ENCODE data around the gene IQCE.

Gene IQCE

DNA sequence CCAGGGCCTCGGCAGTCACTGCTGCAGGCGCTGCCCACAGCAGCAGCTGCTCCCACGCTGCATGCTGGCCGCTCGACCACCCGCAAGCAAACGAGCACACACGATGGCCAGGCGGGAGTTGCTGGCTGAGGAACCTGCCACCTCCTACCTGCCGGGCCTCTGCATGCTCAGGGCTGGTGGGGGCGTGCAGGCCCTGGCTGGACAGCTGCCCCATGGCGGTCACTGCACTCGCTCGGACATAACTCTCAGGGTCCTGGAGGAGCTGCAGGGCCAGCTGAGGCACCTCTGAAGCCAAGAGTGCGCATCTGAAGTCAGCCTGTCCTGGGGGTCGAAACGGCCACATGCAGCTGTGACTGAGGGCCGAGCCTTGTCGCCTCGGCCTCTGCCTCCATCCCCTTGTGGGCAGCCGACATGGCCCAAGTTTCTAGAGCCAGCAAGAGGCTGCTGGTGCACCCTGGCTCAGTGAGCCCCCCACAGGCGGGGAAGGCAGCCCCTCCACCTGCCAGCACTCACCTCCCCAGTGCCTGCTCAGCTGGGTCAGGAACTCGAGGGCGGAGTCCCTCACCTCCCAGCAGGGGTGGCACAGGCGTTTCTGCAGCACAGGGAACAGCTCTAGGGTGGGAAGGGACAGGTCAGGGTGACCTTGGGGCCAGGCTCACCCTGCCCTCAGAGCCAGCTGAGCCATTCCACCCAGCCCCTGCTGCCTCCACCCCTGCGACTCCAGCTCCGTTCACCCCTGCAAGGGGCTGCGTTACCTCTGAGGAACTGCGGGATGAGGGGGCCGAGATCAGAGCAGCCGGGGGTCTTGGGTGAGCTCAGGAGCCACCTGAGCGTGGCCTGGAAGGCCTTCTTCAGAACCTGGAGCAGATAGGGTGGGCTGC lies 19.5 kb upstream of the IQCE start:
- no peak for DNase-seq (ENCODE audit: low read depth)
- H3K4me3 ChIP-seq (ENCODE audit: low read depth, low read length), result no peak overlapping the region
- TF ChIP-seq, protein P1, sequence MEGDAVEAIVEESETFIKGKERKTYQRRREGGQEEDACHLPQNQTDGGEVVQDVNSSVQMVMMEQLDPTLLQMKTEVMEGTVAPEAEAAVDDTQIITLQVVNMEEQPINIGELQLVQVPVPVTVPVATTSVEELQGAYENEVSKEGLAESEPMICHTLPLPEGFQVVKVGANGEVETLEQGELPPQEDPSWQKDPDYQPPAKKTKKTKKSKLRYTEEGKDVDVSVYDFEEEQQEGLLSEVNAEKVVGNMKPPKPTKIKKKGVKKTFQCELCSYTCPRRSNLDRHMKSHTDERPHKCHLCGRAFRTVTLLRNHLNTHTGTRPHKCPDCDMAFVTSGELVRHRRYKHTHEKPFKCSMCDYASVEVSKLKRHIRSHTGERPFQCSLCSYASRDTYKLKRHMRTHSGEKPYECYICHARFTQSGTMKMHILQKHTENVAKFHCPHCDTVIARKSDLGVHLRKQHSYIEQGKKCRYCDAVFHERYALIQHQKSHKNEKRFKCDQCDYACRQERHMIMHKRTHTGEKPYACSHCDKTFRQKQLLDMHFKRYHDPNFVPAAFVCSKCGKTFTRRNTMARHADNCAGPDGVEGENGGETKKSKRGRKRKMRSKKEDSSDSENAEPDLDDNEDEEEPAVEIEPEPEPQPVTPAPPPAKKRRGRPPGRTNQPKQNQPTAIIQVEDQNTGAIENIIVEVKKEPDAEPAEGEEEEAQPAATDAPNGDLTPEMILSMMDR (conservative IDR thresholded peaks at IDR 0.05; ENCODE audit: low read depth, low read length), result no peak

DNA sequence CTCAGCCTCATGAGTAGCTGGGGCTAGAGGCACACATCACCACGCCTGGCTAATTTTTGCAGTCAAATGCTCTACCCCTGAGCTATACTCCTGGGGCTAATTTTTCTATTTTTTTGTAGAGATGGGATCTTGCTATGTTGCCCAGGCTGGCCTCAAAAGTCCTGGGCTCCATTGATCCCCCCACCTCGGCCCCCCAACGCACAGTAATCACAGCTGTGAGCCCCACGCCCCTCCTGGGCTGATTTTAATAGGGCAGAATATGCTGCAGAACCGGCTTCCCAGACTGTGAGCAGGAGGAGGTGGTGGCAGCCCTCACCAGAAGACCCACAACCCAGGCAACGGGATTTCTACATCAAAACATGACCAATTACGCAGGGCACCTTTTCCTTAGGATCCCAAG lies 18.6 kb upstream of the IQCE start:
- TF ChIP-seq, protein P1 (conservative IDR thresholded peaks at IDR 0.05; ENCODE audit: low read depth, low read length), result no peak
- DNase-seq (ENCODE audit: low read depth), result no peak
- H3K4me3 ChIP-seq (ENCODE audit: low read depth, low read length), result no peak overlapping the region

GRCh38 chr7:2540641-2541051 lies 18.1 kb upstream of the IQCE start:
- H3K4me3 ChIP-seq (ENCODE audit: low read depth, low read length), result no peak overlapping the region
- TF ChIP-seq, protein P1 (conservative IDR thresholded peaks at IDR 0.05; ENCODE audit: low read depth, low read length), result no peak

DNA sequence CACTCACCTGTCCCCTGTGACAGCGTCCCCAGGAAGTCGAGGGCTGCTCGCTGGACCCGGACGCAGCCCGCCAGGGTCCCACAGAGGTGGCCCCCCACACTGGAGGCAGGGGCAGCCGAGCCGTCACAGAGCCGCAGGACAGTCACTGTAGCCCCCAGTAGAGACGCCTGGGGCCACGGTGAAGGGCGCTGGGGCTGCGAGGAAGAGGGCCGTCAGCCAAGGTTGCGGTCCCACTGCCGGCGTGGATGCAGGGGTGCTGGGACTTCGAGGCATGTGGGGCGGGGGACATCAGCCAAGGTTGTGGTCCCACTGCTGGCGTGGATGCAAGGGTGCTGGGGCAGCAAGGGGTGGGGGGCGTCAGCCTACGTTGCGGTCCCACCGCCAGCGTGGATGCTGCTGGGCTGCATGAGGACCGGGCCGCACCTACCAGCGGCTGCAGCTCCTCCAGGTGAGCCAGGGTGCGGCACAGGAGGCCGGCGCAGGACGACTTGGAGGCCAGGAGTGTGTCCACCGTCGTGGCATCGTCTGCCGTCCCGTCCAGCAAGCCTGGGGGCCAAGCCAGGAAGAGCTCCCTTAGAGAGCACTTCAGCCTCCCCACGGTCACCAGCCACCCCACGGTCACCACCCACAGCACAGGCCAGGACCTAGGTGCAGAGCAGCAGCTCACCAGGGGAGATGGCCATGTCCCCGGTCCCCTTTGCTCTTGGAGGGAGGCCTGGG lies 17.3 kb upstream of the IQCE start:
- H3K4me3 ChIP-seq (ENCODE audit: low read depth, low read length), result no peak overlapping the region
- TF ChIP-seq, protein P1 (conservative IDR thresholded peaks at IDR 0.05; ENCODE audit: low read depth, low read length), result no peak
- no peak for DNase-seq (ENCODE audit: low read depth)

More at GRCh38 chr7:2540641-2541051, 18.1 kb upstream of the IQCE start:
- no peak for DNase-seq (ENCODE audit: low read depth)

- DNase-seq (ENCODE audit: low read depth), result no peak
- TF ChIP-seq, protein P1 (conservative IDR thresholded peaks at IDR 0.05; ENCODE audit: low read depth, low read length), result no peak
- no peak overlapping the region for H3K4me3 ChIP-seq (ENCODE audit: low read depth, low read length)
Measured at GRCh38 chr7:2542011-2542915, 16.5 kb upstream of the IQCE start.

DNA sequence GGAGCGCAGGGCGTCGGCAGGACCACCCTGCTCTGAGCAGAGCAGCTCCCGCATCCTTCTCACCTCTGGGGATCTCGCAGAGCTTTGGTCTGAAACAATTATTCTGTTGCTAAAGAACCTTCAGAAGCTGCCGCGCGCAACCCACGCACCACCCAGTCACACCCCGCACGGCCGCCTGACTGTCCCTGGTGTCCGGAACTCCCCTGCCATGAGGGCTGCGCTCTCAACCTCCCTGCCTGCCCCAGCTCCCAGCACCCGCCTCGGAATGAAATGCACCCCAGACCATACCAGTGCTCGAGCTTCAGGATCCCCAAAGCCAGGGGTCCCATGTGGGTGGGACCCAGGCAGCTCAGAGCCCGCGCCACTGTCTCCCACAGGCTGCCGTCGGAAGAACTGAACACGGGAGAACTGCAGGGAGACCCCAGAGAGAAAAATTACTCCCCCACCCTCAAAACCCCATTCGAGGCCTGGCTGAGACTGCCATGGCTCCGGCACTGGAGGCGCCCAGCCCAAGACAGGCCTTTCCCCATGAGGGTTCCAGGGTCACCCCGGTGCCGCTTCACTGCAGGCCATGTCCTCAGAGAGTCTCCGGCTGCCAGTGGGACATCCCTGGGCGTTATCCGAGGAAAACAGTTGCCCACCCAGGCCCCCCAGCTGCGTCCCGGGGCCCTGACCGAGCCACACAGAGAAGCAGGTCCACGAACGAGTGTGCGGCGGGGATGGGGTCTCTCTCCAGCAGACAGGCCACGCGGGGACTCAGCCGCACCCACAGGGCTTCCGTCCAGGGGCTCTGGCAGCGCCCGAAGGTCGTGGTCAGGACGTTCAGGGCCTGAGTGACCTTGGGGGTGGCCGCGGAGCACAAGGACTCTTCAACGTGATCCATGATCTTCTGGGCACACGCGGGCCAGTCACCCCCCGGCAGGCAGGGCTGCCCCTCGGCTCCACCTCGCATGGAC lies 15.6 kb upstream of the IQCE start:
- TF ChIP-seq, protein P1 (conservative IDR thresholded peaks at IDR 0.05; ENCODE audit: low read depth, low read length), result no peak
- H3K4me3 ChIP-seq (ENCODE audit: low read depth, low read length), result no peak overlapping the region
- DNase-seq (ENCODE audit: low read depth), result no peak

Measured in choroid plexus epithelial cell (primary cell).